Stimulated activated CD4-positive, alpha-beta T cell treated with anti-CD3 and anti-CD28 coated beads, Interleukin-15, amount 100 ng/mL, for 24 hours (primary cell): ENCODE data around the gene TLNRD1.

Source experiments
- DNase-seq: peaks from one replicate; pipeline ENCODE4 v3.0.0-alpha.2; 2020

The TLNRD1 gene

GRCh38 chr15:80978685-80979329, 21.9 kb upstream of the TLNRD1 start:
- no peak for DNase-seq

- no peak for DNase-seq
Observed at GRCh38 chr15:80979538-80980200, 21.1 kb upstream of the TLNRD1 start.

- DNase-seq = peak; percentile 16
Observed at GRCh38 chr15:80982205-80982604, 18.5 kb upstream of the TLNRD1 start.

GRCh38 chr15:80982839-80983238, 17.9 kb upstream of the TLNRD1 start:
- DNase-seq = no peak

GRCh38 chr15:80984856-80985255, 15.9 kb upstream of the TLNRD1 start:
- DNase-seq = no peak

- DNase-seq = no peak
Observed at GRCh38 chr15:80985981-80986380, 14.7 kb upstream of the TLNRD1 start.

DNA sequence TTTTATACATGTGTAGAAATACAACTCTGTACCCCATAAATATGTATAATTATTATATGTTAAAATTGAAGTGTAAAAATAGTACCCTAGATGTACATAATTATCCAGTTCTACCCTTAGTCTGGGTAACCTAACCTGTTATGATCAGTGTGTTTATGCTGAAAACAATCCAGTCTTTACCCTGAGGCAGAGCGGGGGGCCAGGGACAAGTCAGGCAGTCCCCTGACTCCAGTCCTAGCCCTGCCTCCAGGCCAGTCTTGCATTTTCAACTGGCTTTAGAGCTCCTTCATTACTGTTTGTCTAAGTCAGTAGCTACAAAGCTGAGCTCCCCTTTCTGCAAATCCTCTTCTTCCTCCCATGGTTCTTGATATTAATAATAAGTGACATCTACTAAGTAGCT, 14.2 kb upstream of the TLNRD1 start:
- DNase-seq = no peak

DNA sequence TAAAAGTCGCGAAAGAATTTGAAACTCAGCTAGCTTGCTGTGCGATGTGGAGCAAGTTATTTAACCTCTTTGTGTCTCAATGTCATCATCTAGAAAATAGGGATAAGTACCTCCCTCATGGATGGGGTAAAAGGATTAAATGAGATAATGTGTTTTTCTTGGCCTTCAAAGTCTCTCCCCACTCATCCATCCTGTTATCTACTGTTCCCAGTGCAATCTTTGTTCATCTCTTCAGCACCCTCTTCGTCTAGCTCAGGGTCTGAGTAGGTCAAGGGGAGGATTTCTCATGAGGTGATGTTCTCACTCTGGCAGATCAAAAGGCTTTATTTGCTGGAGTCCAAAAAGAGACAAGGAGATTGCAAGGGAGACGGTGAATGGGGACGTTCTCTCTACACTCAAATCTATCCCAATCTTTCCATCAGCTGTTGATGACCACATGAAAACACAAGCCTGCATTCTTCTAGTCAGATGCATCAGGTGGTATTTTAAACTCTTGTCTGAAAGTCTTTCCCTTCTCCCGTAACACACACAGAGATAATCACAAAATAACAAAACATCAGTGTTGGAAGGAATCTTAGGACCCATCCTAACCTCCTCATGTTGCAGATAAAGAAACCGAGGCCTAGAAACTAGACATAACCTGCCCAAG, 12.5 kb upstream of the TLNRD1 start:
- DNase-seq = no peak

GRCh38 chr15:80989081-80989517, 11.6 kb upstream of the TLNRD1 start:
- no peak for DNase-seq

GRCh38 chr15:80989518-80990478, 10.9 kb upstream of the TLNRD1 start, which contains the start of gene MESD:
TSS of gene MESD (minus strand) at chr15:80989819. CDS start at chr15:80989791, 28 bp downstream.
- peak; percentile 98 for DNase-seq

GRCh38 chr15:80990955-80991354, 9.8 kb upstream of the TLNRD1 start:
- no peak for DNase-seq

DNA sequence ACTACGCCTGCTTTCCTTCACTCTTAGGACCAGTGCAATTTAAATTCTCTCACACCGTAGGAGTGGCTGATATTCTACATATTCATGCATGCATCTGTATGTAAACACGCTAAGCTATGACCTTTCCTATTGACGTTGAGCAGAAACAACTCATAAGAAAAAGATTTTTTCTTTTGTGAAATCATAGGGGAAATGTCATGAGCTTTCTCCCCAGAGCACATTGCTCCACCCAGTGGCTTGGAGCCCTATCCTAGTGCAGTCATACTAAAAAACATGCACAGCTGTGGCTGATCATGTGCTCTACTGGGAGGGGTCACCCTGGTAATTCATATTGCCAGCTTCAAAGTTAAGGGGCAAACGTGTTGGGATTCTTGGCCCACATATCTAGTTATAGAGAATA, 9.3 kb upstream of the TLNRD1 start:
- peak; percentile 27 for DNase-seq

DNA sequence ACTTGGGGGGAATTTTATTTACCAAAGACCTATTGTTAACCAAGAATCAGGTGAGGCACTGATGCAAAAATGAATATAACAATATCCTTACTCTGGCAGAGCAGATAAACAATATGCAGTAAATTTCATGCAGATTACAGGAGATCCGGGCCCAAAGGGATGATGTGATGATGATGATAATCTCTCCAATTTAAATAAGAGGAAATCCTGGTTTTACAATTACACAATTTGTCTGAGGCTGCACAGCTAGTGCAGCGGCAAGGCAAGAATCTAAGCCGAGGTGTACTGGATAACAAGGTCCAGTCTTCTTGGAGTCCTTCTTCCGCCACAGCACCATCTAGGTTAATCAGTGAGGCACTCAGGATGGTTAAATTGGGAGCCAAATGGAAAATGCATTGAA, 8.7 kb upstream of the TLNRD1 start:
- DNase-seq = no peak

DNA sequence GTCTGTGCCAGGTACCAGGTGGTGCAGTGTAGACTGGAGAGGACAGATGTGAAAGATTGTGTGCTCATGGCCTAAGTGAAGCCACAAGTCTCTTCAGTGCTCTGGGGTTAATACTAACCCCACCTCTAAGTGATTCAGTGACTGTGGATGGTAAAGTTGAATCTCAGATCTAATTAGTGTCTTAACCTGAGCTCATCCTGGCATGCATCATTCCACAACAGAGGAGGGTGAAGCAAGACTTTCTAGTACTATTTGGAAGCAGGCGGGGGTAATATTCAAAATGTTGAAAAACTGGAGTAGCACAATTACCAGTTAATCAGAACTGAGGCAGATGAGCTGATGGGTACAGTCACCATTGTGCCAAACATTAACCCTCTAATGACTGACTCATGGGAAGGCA, 8.3 kb upstream of the TLNRD1 start:
- no peak for DNase-seq

DNA sequence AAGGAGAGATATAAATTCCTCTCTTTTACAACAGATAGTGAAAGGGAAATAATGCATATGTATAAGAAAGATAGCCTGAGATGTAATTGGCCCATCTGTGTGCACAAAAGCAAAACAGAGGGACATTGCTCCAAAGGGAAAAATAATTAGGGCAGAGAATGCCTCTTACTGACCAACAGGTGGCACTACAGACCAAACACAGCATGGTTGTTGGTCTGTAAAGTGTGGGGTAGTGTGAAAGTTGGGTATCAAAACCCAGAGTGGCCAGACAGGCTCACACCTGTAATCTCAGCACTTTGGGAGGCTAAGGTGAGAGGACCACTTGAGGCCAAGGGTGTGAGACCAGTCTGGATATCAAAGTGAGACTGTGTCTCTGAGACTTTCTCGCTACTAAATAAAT, 4.5 kb upstream of the TLNRD1 start:
- no peak for DNase-seq

DNA sequence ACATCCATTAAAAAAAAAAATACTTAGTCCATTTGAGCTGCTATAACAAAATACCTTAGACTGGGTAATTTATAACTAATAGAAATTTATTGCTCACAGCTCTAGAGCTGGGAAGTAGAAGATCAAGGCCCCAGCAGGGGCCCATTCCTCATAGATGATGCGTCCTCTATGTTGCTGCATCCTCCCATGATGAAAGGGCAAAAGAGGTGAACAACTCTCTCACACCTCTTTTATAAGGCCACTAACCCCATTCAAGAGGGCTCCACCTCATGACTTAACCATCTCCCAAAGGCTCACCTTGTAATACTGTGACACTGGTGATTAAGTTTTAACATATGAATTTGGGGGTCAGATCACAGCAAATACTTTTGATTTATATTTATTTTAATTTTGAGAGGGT, 3.0 kb upstream of the TLNRD1 start:
- no peak for DNase-seq

- no peak for DNase-seq
Observed at GRCh38 chr15:80998251-80998650, 2.5 kb upstream of the TLNRD1 start.

DNA sequence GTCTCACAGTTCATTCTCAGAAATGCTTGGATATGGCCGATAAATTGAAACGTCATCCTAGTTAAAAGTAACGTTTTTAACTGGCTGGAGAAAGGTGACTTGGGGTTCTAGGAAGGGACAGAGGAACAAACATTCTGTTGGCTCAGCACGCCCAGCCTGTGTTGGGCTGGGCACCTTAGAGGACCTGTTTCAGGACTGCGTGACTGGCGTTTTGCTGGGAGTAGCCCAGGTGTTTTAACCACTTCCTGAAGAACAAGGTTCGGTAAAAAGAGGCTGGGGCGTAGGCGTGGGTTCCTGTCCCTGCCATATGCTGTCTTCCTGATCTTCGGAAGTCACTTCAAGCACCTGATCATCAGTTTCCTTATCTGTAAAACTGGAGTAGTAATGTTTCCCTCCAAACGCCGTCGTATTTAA, 1.1 kb upstream of the TLNRD1 start:
- DNase-seq = peak; percentile 84

DNA sequence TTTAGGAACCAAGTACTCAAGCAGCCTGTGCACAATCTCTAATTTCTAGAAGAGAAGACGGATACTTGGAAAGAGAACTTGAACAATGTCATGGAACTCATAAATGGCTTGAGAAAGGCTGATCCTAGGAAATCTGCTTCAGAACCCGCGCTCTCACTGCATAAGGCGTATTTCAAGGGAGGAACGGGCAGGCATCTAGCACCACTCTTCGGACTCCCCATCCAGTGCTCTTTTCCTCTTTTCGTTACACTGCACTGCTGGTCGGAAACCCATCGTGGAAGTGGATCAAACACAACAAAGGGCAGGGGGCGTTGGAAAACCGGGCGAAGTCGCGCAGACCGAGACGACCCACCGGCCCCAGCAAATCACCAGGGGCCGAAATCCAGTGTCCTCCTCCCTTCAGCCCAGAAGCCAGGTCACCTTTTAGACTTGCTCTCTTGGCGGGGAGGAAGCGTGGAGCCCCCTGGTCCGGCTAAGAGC, 539 bp upstream of the TLNRD1 start:
- DNase-seq = no peak

DNA sequence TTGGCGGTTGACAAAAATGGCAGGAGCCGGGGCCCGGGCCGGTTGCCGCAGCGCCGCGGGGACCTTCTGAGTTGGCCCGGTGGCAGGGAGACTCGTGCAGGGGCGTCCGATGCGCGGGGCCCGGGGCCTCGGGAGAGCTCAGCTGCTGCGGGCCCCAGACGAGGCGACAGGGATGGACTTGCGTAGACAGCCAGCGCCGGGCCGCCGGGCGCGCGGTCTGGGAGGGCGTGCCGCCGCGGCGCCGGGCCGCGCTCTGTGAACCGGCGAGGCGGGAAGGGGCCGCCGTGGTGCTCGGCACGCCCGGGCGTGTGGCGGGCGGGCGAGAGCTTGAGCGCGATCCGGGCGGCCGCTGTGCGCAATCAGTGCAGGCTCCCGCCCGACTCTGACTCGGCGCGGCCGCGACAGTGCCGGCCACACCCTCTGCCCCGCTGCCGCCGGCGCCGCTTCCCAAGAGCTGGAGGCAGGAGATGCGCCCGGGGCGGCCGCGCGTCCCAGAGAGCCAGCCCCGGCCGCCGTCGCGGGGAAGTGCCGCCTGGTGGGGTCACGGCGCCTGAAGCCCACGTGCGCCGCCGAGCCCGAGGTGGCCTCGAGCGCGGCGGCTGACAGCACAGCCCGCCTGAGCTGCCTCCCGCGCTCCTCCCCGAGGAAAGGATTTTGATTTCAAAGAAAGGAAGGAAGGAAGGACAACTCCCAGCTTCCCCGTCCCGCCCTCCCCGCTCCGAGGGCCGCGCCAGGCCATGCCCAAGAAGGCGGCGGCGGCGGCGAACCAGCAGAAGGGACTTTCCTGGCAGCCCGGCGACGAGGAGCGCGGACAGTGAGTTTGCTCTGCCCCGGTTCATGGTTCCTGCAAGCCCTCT, 657 bp downstream of the TLNRD1 start:
- DNase-seq = peak; percentile 58

GRCh38 chr15:81002009-81002330, 1.2 kb downstream of the TLNRD1 start:
- DNase-seq = no peak
